H1 (cell line): ENCODE data around the gene PRR16. TPM values are rescaled to one million over a fixed set of nuclear protein-coding genes. Genes with fewer than 3 reads are reported as not detected.

Experiments
- CTCF ChIA-PET: fragments of 300-600 bp; sonication (Branson Sonifier 250); formaldehyde crosslinking; loops from one replicate; lab custom pipeline; 2021; ENCODE audit not compliant: partially characterized antibody; lab: Charles Lee
- POLR2A ChIA-PET: fragments of 300-600 bp; sonication (Branson Sonifier 250); formaldehyde crosslinking; loops from one replicate; lab custom pipeline; 2021; ENCODE audit warnings: inconsistent platforms; ENCODE audit not compliant: partially characterized antibody; lab: Charles Lee
- DNase-seq, 2 experiments: peaks; one replicate each; pipeline versions ENCODE4 v3.0.0 to v3.0.0-alpha.2; 2010 to 2022; ENCODE audit warnings: low spot score in 2 of 2, low read depth in 1 of 2, mixed read lengths in 1 of 2
- FAIRE-seq: peaks from 2 replicates; lab custom pipeline; 2011; peaks lifted over from hg19 to GRCh38; lab: Jason Lieb, UNC
- H2AFZ ChIP-seq: 2 replicates; pipeline ENCODE4 v1.8.1; 2012; ENCODE audit warnings: low read length, inconsistent platforms
- H2AK5ac ChIP-seq: 2 replicates; pipeline ENCODE4 v1.6.1; 2013; ENCODE audit warnings: low read depth, low read length
- H2BK120ac ChIP-seq: replicated peaks from 2 replicates; pipeline ENCODE3; 2013; ENCODE audit warnings: low read depth, low read length, inconsistent platforms
- H2BK12ac ChIP-seq: 2 replicates; pipeline ENCODE4 v1.6.1; 2013; ENCODE audit warnings: low read depth, low read length
- H2BK15ac ChIP-seq: 2 replicates; pipeline ENCODE4 v1.6.1; 2013; ENCODE audit warnings: low read length
- H2BK20ac ChIP-seq: 2 replicates; pipeline ENCODE4 v1.6.1; 2013; ENCODE audit warnings: low read length
- H2BK5ac ChIP-seq: 2 replicates; pipeline ENCODE4 v1.6.1; 2013; ENCODE audit warnings: low read depth, low read length
- H3K14ac ChIP-seq: 2 replicates; pipeline ENCODE4 v1.6.1; 2013; ENCODE audit warnings: inconsistent platforms; ENCODE audit not compliant: insufficient read length
- H3K18ac ChIP-seq: 2 replicates; pipeline ENCODE4 v1.6.1; 2013; ENCODE audit warnings: low read length; ENCODE audit errors: extremely low read depth
- H3K23ac ChIP-seq: 2 replicates; pipeline ENCODE4 v1.6.1; 2013; ENCODE audit warnings: inconsistent platforms; ENCODE audit not compliant: insufficient read length
- H3K23me2 ChIP-seq: 2 replicates; pipeline ENCODE4 v1.6.1; 2013; ENCODE audit warnings: low read depth, low read length
- H3K27ac ChIP-seq: 2 replicates; pipeline ENCODE4 v1.6.1; 2011; ENCODE audit warnings: low read depth, low read length, inconsistent platforms
- H3K27me3 ChIP-seq, 4 experiments: replicated peaks in 1 of 4; 1 replicate in 1 of 4; 2 replicates in 3 of 4; pipeline versions ENCODE4 v1.6.1 to v1.8.1; 2011 to 2013; ENCODE audit warnings: low read length in 3 of 4, mild to moderate bottlenecking in 3 of 4, inconsistent platforms in 2 of 4, mixed read lengths in 2 of 4, moderate library complexity in 1 of 4; ENCODE audit not compliant: control insufficient read depth in 3 of 4, insufficient read depth in 3 of 4; ENCODE audit errors: extremely low read depth in 1 of 4
- H3K36me3 ChIP-seq, 4 experiments: 2 replicates each; pipeline versions ENCODE4 v1.6.1 to v1.8.1; 2011 to 2013; ENCODE audit warnings: mild to moderate bottlenecking in 4 of 4, low read length in 3 of 4, moderate library complexity in 2 of 4, control low read depth in 1 of 4, inconsistent platforms in 1 of 4; ENCODE audit not compliant: insufficient read depth in 4 of 4, control insufficient read depth in 2 of 4
- H3K4ac ChIP-seq: replicated peaks from 2 replicates; pipeline ENCODE3; 2013; ENCODE audit warnings: low read length, low read depth, mixed read lengths, inconsistent platforms; ENCODE audit not compliant: insufficient read length
- H3K4me1 ChIP-seq, 4 experiments: replicated peaks in 1 of 4; 1 replicate in 1 of 4; 2 replicates in 3 of 4; pipeline versions ENCODE4 v1.6.1 to v1.8.1; 2011 to 2013; ENCODE audit warnings: low read length in 3 of 4, inconsistent platforms in 2 of 4, mixed read lengths in 1 of 4; ENCODE audit not compliant: insufficient read depth in 4 of 4, control insufficient read depth in 3 of 4
- H3K4me2 ChIP-seq, 2 experiments: 2 replicates each; pipeline versions ENCODE4 v1.6.1 to v1.8.1; 2011 to 2013; ENCODE audit warnings: low read depth in 2 of 2, low read length in 2 of 2, control low read depth in 1 of 2, inconsistent platforms in 1 of 2, mild to moderate bottlenecking in 1 of 2; ENCODE audit not compliant: insufficient read depth in 1 of 2
- H3K4me3 ChIP-seq, 4 experiments: fragments of 200-600, 300-600 bp in 1 of 4; sonication (generic), shearing (Covaris generic), sonication (Bioruptor Twin) in 1 of 4; 2 replicates each; pipeline versions ENCODE4 v1.5.1 to v1.8.1; 2011 to 2016; ENCODE audit warnings: low read length in 4 of 4, low read depth in 3 of 4, control low read depth in 2 of 4, inconsistent platforms in 2 of 4, mild to moderate bottlenecking in 2 of 4, mixed read lengths in 1 of 4, moderate library complexity in 1 of 4; ENCODE audit not compliant: insufficient read depth in 2 of 4; ENCODE audit errors: extremely low read depth in 1 of 4
- H3K56ac ChIP-seq: replicated peaks from 2 replicates; pipeline ENCODE3; 2013; ENCODE audit warnings: low read depth, mild to moderate bottlenecking, mixed read lengths, low read length, inconsistent platforms; ENCODE audit not compliant: insufficient read length
- H3K79me1 ChIP-seq: 2 replicates; pipeline ENCODE4 v1.6.1; 2013; ENCODE audit warnings: low read depth, low read length, control low read depth
- H3K79me2 ChIP-seq, 2 experiments: 2 replicates each; pipeline versions ENCODE4 v1.6.1 to v1.8.1; 2012 to 2013; ENCODE audit warnings: low read length in 2 of 2, mild to moderate bottlenecking in 2 of 2, inconsistent platforms in 1 of 2; ENCODE audit not compliant: insufficient read depth in 2 of 2, control insufficient read depth in 1 of 2
- H3K9ac ChIP-seq, 4 experiments: replicated peaks in 1 of 4; 1 replicate in 1 of 4; 2 replicates in 3 of 4; pipeline versions ENCODE4 v1.6.1 to v1.8.1; 2011 to 2013; ENCODE audit warnings: low read depth in 3 of 4, low read length in 3 of 4, control low read depth in 2 of 4, mild to moderate bottlenecking in 2 of 4, moderate library complexity in 2 of 4, inconsistent platforms in 1 of 4; ENCODE audit errors: extremely low read depth in 1 of 4
- H3K9me3 ChIP-seq, 2 experiments: 2 replicates each; pipeline versions ENCODE4 v1.6.1 to v1.8.1; 2012 to 2013; ENCODE audit warnings: mild to moderate bottlenecking in 2 of 2, moderate library complexity in 2 of 2, control low read depth in 1 of 2, inconsistent platforms in 1 of 2, low read depth in 1 of 2, low read length in 1 of 2, mixed read lengths in 1 of 2; ENCODE audit not compliant: insufficient read depth in 2 of 2
- H4K20me1 ChIP-seq, 2 experiments: replicated peaks in 1 of 2; 2 replicates each; pipeline versions ENCODE3 to v1.8.1; 2011 to 2013; ENCODE audit warnings: inconsistent platforms in 2 of 2, low read length in 2 of 2, mild to moderate bottlenecking in 1 of 2; ENCODE audit not compliant: insufficient read depth in 2 of 2, control insufficient read depth in 1 of 2
- H4K5ac ChIP-seq: 2 replicates; pipeline ENCODE4 v1.6.1; 2013; ENCODE audit warnings: low read length, low read depth, mixed read lengths, inconsistent platforms; ENCODE audit not compliant: insufficient read length
- H4K8ac ChIP-seq: 2 replicates; pipeline ENCODE4 v1.8.0; 2013; ENCODE audit warnings: mild to moderate bottlenecking, moderate library complexity, low read length, inconsistent platforms; ENCODE audit not compliant: insufficient read depth; ENCODE audit errors: extremely low read depth
- H4K91ac ChIP-seq: replicated peaks from 2 replicates; pipeline ENCODE3; 2013; ENCODE audit warnings: low read length, mixed read lengths, inconsistent platforms; ENCODE audit not compliant: insufficient read length
- BACH1 ChIP-seq: IDR thresholded peaks from 2 replicates; pipeline ENCODE4 v1.6.1; 2012; ENCODE audit warnings: low read length, improper control_type of control experiment
- CBX5 ChIP-seq: fragments of 300-800, 300-1000 bp; sonication (generic); IDR thresholded peaks from 2 replicates; pipeline ENCODE4 v1.7.1; 2016; ENCODE audit warnings: antibody characterized with exemption, low read length, low read depth
- CHD2 ChIP-seq: IDR thresholded peaks from 2 replicates; pipeline ENCODE4 v1.6.1; 2012; ENCODE audit warnings: low read length, improper control_type of control experiment
- EP300 ChIP-seq, 2 experiments: IDR thresholded peaks; 1 replicate in 1 of 2; 2 replicates in 1 of 2; pipeline ENCODE4 v1.6.1; 2011 to 2012; ENCODE audit warnings: low read depth in 2 of 2, low read length in 2 of 2, mild to moderate bottlenecking in 2 of 2, borderline replicate concordance in 1 of 2, inconsistent platforms in 1 of 2, moderate library complexity in 1 of 2
- JUN ChIP-seq: IDR thresholded peaks from 2 replicates; pipeline ENCODE4 v1.6.1; 2011; ENCODE audit warnings: low read depth, mild to moderate bottlenecking, improper control_type of control experiment, low read length
- SAP30 ChIP-seq: fragments of 300-600 bp; sonication (generic); IDR thresholded peaks from 2 replicates; pipeline ENCODE4 v1.7.1; 2012; ENCODE audit warnings: low read length, moderate library complexity, mild to moderate bottlenecking, inconsistent platforms; ENCODE audit not compliant: insufficient read depth, insufficient replicate concordance
- SIRT6 ChIP-seq: IDR thresholded peaks from one replicate; pipeline ENCODE4 v1.7.1; 2012; ENCODE audit warnings: low read length, inconsistent platforms
- WGBS, 2 experiments: shearing (Covaris generic) in 1 of 2; methylation state at CpG; one replicate each; pipeline versions ENCODE4 v1.1.6 to v1.1.7; 2013 to 2015; ENCODE audit warnings: low lambda C conversion rate in 2 of 2, mixed read lengths in 2 of 2, inconsistent platforms in 1 of 2, low coverage in 1 of 2, missing lambda C conversion rate in 1 of 2; ENCODE audit not compliant: insufficient replicate concordance in 2 of 2, insufficient coverage in 1 of 2, insufficient read length in 1 of 2; ENCODE audit errors: extremely low coverage in 1 of 2, missing lambda C conversion rate in 1 of 2; 5-methylcytosine and 5-hydroxymethylcytosine counted together
- polyA plus RNA-seq, 7 experiments: library from polyadenylated mRNA; depleted of rRNA in 3 of 7; stranded (reverse) in 5 of 7; unstranded in 2 of 7; fragments of >200 nt in 5 of 7; fragments of 200-250 nt in 2 of 7; gene quantifications; 1 replicate in 5 of 7; 2 replicates in 1 of 7; 4 replicates in 1 of 7; pipeline versions ENCODE4 v1.2.1 to v1.2.3, GENCODE V29; 2011 to 2013; ENCODE audit warnings: missing spikeins in 2 of 7, mixed read lengths in 2 of 7
- total RNA-seq: library from RNA; stranded (reverse); fragmentation: NEBNext Ultra II Directional; extraction: Animal tissue kit (Norgen Biotek cat#: 25700); gene quantifications from 2 replicates; pipeline ENCODE4 v1.2.1, GENCODE V29; 2021

The PRR16 gene
- total and polyA plus RNA-seq, 2 of the 8 experiments (the other 6 are each of a cell fraction or from before 2014, with no cell fraction given): 0.73 to 1.6 TPM

- Histone ChIP-seq H3K56ac (no peak overlapping the region), H4K91ac (no peak overlapping the region), H2BK120ac (no peak overlapping the region), H3K23me2 (no peaks in the 10 kb centered on the region), H3K27me3 (no peaks in the 10 kb centered on the region), H3K18ac (no peak overlapping the region), H3K4me1 (no peaks in the 10 kb centered on the region), H2BK20ac (no peak overlapping the region), H3K4me3 (no peak overlapping the region), H3K4me2 (no peak overlapping the region), H2AK5ac (no peak overlapping the region), H3K9ac (no peak overlapping the region), H3K79me1 (no peaks in the 10 kb centered on the region), H3K79me2 (no peaks in the 10 kb centered on the region), H3K4ac (no peak overlapping the region), H2AFZ (no peak overlapping the region), H3K23ac (no peak overlapping the region), H3K27ac (no peak overlapping the region), H4K8ac (no peak overlapping the region), H2BK12ac (no peak overlapping the region), H2BK5ac (no peak overlapping the region), H4K20me1 (no peaks in the 10 kb centered on the region), H3K9me3 (no peaks in the 10 kb centered on the region), H2BK15ac (no peak overlapping the region), H3K14ac (no peak overlapping the region), H4K5ac (no peak overlapping the region), H3K36me3 (no peaks in the 10 kb centered on the region)
- 94% methylated on average over 1 of the region's 1 CpG; no CpG with 5 or more reads in 1 of the 2 experiments for WGBS, 2 experiments
- FAIRE-seq (no peak), DNase-seq (no peak)
- TF ChIP-seq JUN (no peak), BACH1 (no peak), EP300 (IDR thresholded peaks at IDR 0.05; ENCODE audit: borderline replicate concordance in 1 of 2, low read depth in 2 of 2, low read length in 2 of 2) (no peak), CHD2 (no peak), SAP30 (no peak), CBX5 (no peak), SIRT6 (no peak)
- POLR2A ChIA-PET: no interaction called here
- CTCF ChIA-PET: no interaction called here
Observed at GRCh38 chr5:120518581-120518980, 54.5 kb downstream of the PRR16 start.
